Measurements from ENCODE around the gene DCLK2.

DNA sequence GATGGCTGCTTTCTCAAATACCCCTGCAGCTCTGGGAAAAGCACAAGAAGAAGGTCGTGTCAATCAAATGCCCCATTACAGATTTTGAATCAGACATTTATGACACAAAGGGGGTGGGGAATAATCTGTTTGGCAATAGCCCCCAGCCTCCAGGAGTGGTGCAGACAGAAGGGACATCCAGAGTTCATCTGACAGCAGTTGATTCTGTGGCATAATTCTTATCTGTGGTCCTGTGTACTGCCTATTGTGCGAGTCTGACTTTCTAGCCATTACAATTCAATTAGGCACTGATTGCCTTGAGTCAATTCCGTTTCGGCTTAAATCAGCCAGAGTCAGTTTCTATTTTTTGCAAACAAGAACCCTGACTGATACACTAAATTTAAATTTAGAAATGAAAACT lies 28.6 kb upstream of the DCLK2 start:
- TF ChIP-seq, protein P1, sequence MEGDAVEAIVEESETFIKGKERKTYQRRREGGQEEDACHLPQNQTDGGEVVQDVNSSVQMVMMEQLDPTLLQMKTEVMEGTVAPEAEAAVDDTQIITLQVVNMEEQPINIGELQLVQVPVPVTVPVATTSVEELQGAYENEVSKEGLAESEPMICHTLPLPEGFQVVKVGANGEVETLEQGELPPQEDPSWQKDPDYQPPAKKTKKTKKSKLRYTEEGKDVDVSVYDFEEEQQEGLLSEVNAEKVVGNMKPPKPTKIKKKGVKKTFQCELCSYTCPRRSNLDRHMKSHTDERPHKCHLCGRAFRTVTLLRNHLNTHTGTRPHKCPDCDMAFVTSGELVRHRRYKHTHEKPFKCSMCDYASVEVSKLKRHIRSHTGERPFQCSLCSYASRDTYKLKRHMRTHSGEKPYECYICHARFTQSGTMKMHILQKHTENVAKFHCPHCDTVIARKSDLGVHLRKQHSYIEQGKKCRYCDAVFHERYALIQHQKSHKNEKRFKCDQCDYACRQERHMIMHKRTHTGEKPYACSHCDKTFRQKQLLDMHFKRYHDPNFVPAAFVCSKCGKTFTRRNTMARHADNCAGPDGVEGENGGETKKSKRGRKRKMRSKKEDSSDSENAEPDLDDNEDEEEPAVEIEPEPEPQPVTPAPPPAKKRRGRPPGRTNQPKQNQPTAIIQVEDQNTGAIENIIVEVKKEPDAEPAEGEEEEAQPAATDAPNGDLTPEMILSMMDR (IDR thresholded peaks at IDR 0.05; ENCODE audit: control extremely low read depth in 1 of 3, insufficient read depth in 1 of 3, low read depth in 1 of 3, low read length in 3 of 3), result no peak
- no peak for TF ChIP-seq BCL11A (IDR thresholded peaks at IDR 0.05; ENCODE audit: low read depth in 2 of 2, low read length in 2 of 2)
- no peak for TF ChIP-seq JUN (IDR thresholded peaks at IDR 0.05; ENCODE audit: low read depth, low read length)
- no peak for TF ChIP-seq CBX5 (IDR thresholded peaks at IDR 0.05; ENCODE audit: low read depth, low read length)
- no peak for TF ChIP-seq SIRT6 (IDR thresholded peaks at IDR 0.05; ENCODE audit: low read length)
- TF ChIP-seq TCF12 (IDR thresholded peaks at IDR 0.05; ENCODE audit: low read depth, low read length), result no peak
- no peak for TF ChIP-seq CBX8 (IDR thresholded peaks at IDR 0.05; ENCODE audit: borderline replicate concordance, low read depth, low read length)
- TF ChIP-seq CREB1 (IDR thresholded peaks at IDR 0.05), result no peak
- TF ChIP-seq, protein P2, sequence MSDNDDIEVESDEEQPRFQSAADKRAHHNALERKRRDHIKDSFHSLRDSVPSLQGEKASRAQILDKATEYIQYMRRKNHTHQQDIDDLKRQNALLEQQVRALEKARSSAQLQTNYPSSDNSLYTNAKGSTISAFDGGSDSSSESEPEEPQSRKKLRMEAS (IDR thresholded peaks at IDR 0.05), result no peak
- TF ChIP-seq TEAD4 (IDR thresholded peaks at IDR 0.05; ENCODE audit: low read depth, low read length), result no peak
- no peak for TF ChIP-seq POLR2AphosphoS5 (IDR thresholded peaks at IDR 0.05; ENCODE audit: low read depth, low read length)
- no peak for TF ChIP-seq GTF2F1 (IDR thresholded peaks at IDR 0.05; ENCODE audit: borderline replicate concordance, low read depth, low read length)
